ENCODE measurements around the gene ALDH3A1.

- TF ChIP-seq CTCF (IDR thresholded peaks at IDR 0.05) (no peak), POLR2AphosphoS5 (IDR thresholded peaks at IDR 0.05) (no peak), EP300 (IDR thresholded peaks at IDR 0.05) (no peak)
Observed at GRCh38 chr17:19750020-19750572, 2.0 kb upstream of the ALDH3A1 start.

Measured in suprapubic skin (tissue), 4 donors.